H9 (cell line): ENCODE data around the gene SPATA22. TPM values are rescaled to one million over a fixed set of nuclear protein-coding genes. Genes with fewer than 3 reads are reported as not detected.

Experiments
- DNase-seq: peaks from one replicate; pipeline ENCODE4 v3.0.0-alpha.2; 2017
- H2AFZ ChIP-seq: one replicate; pipeline ENCODE4 v1.6.1; 2013; ENCODE audit warnings: mild to moderate bottlenecking, low read length, control low read depth, moderate library complexity
- H2AK5ac ChIP-seq: 2 replicates; pipeline ENCODE4 v1.6.1; 2013; ENCODE audit warnings: low read length, control low read depth, mixed read lengths; ENCODE audit not compliant: insufficient read length
- H2BK120ac ChIP-seq: one replicate; pipeline ENCODE4 v1.6.1; 2013; ENCODE audit warnings: low read depth, mild to moderate bottlenecking, low read length, control low read depth, inconsistent platforms; ENCODE audit not compliant: poor library complexity, severe bottlenecking
- H2BK12ac ChIP-seq: 2 replicates; pipeline ENCODE4 v1.6.1; 2013; ENCODE audit warnings: low read length, control low read depth, mixed read lengths, low read depth; ENCODE audit not compliant: insufficient read length
- H2BK15ac ChIP-seq: 2 replicates; pipeline ENCODE4 v1.6.1; 2013; ENCODE audit warnings: low read depth, low read length, control low read depth
- H2BK20ac ChIP-seq: one replicate; pipeline ENCODE4 v1.6.1; 2013; ENCODE audit warnings: low read depth, mild to moderate bottlenecking, low read length, control low read depth, inconsistent platforms; ENCODE audit not compliant: poor library complexity, severe bottlenecking
- H2BK5ac ChIP-seq: 2 replicates; pipeline ENCODE4 v1.6.1; 2013; ENCODE audit warnings: low read length, control low read depth, mixed read lengths; ENCODE audit not compliant: insufficient read length
- H3K14ac ChIP-seq: 2 replicates; pipeline ENCODE4 v1.6.1; 2013; ENCODE audit warnings: low read length, control low read depth; ENCODE audit not compliant: insufficient read depth
- H3K18ac ChIP-seq: 2 replicates; pipeline ENCODE4 v1.6.1; 2013; ENCODE audit warnings: low read depth, mild to moderate bottlenecking, mixed read lengths, low read length, control low read depth; ENCODE audit not compliant: insufficient read length
- H3K23ac ChIP-seq: 2 replicates; pipeline ENCODE4 v1.6.1; 2013; ENCODE audit warnings: low read length, control low read depth, mixed read lengths, low read depth; ENCODE audit not compliant: insufficient read length
- H3K23me2 ChIP-seq: 2 replicates; pipeline ENCODE4 v1.6.1; 2013; ENCODE audit warnings: low read depth, mild to moderate bottlenecking, mixed read lengths, low read length, control low read depth; ENCODE audit not compliant: insufficient read length, poor library complexity, severe bottlenecking
- H3K27ac ChIP-seq: 2 replicates; pipeline ENCODE4 v1.5.1; 2013; ENCODE audit warnings: low read length, control low read depth, mixed read lengths, low read depth; ENCODE audit not compliant: insufficient read length
- H3K27me3 ChIP-seq: 2 replicates; pipeline ENCODE4 v1.6.1; 2013; ENCODE audit warnings: low read length, control low read depth, inconsistent platforms; ENCODE audit not compliant: insufficient read depth
- H3K4ac ChIP-seq: 2 replicates; pipeline ENCODE4 v1.6.1; 2013; ENCODE audit warnings: low read depth, mild to moderate bottlenecking, control low read depth, inconsistent platforms, low read length, moderate library complexity
- H3K4me1 ChIP-seq: 2 replicates; pipeline ENCODE4 v1.6.1; 2013; ENCODE audit warnings: low read length, control low read depth, inconsistent platforms; ENCODE audit not compliant: insufficient read depth
- H3K4me2 ChIP-seq: 2 replicates; pipeline ENCODE4 v1.6.1; 2013; ENCODE audit warnings: low read length, control low read depth, mixed read lengths; ENCODE audit not compliant: insufficient read length, insufficient read depth
- H3K56ac ChIP-seq: 2 replicates; pipeline ENCODE4 v1.6.1; 2013; ENCODE audit warnings: low read depth, mild to moderate bottlenecking, mixed read lengths, low read length, control low read depth; ENCODE audit not compliant: insufficient read length
- H3K79me1 ChIP-seq: 2 replicates; pipeline ENCODE4 v1.6.1; 2013; ENCODE audit warnings: low read depth, mild to moderate bottlenecking, moderate library complexity, low read length, control low read depth, inconsistent platforms; ENCODE audit not compliant: insufficient read depth, poor library complexity, severe bottlenecking
- H3K79me2 ChIP-seq: 2 replicates; pipeline ENCODE4 v1.6.1; 2013; ENCODE audit warnings: low read length, control low read depth, inconsistent platforms; ENCODE audit not compliant: insufficient read depth
- H3K9ac ChIP-seq: 2 replicates; pipeline ENCODE4 v1.6.1; 2013; ENCODE audit warnings: low read length, control low read depth, mixed read lengths; ENCODE audit not compliant: insufficient read length; ENCODE audit errors: extremely low read depth
- H3K9me3 ChIP-seq: one replicate; pipeline ENCODE4 v1.6.1; 2013; ENCODE audit warnings: low read depth, low read length, inconsistent platforms; ENCODE audit not compliant: control insufficient read depth
- H3T11ph ChIP-seq: one replicate; pipeline ENCODE4 v1.6.1; 2013; ENCODE audit warnings: mild to moderate bottlenecking, low read length, control low read depth, inconsistent platforms
- H4K20me1 ChIP-seq: one replicate; pipeline ENCODE4 v1.6.1; 2013; ENCODE audit not compliant: control insufficient read depth, insufficient read length, insufficient read depth
- H4K5ac ChIP-seq: 2 replicates; pipeline ENCODE4 v1.6.1; 2013; ENCODE audit warnings: low read depth, mild to moderate bottlenecking, mixed read lengths, low read length, control low read depth; ENCODE audit not compliant: insufficient read length
- H4K8ac ChIP-seq: replicated peaks from 2 replicates; pipeline ENCODE4 v1.6.1; 2013; ENCODE audit warnings: low read length, control low read depth, mixed read lengths, low read depth; ENCODE audit not compliant: insufficient read length
- H4K91ac ChIP-seq: 2 replicates; pipeline ENCODE4 v1.6.1; 2013; ENCODE audit warnings: low read depth, mild to moderate bottlenecking, moderate library complexity, mixed read lengths, low read length, control low read depth; ENCODE audit not compliant: insufficient read length
- H3K27ac Mint-ChIP-seq, 3 experiments: 2 replicates in 2 of 3; 3 replicates in 1 of 3; pipeline ENCODE4 v1.8.0; 2020 to 2021; ENCODE audit warnings: mixed read lengths in 3 of 3, mild to moderate bottlenecking in 1 of 3, moderate library complexity in 1 of 3
- H3K27me3 Mint-ChIP-seq: 2 replicates; pipeline ENCODE4 v1.8.0; 2021; ENCODE audit warnings: low read depth, mild to moderate bottlenecking, moderate library complexity, mixed read lengths
- H3K36me3 Mint-ChIP-seq, 3 experiments: 2 replicates in 2 of 3; 3 replicates in 1 of 3; pipeline ENCODE4 v1.8.0; 2020 to 2021; ENCODE audit warnings: low read depth in 3 of 3, mixed read lengths in 3 of 3; ENCODE audit not compliant: insufficient read depth in 1 of 3
- H3K4me1 Mint-ChIP-seq, 2 experiments: 2 replicates each; pipeline ENCODE4 v1.8.0; 2020; ENCODE audit warnings: mixed read lengths in 2 of 2
- H3K4me3 Mint-ChIP-seq, 2 experiments: 2 replicates in 1 of 2; 3 replicates in 1 of 2; pipeline ENCODE4 v1.8.0; 2020 to 2021; ENCODE audit warnings: mild to moderate bottlenecking in 2 of 2, mixed read lengths in 2 of 2, moderate library complexity in 1 of 2
- H3K9me3 Mint-ChIP-seq, 2 experiments: 2 replicates in 1 of 2; 3 replicates in 1 of 2; pipeline ENCODE4 v1.8.0; 2020; ENCODE audit warnings: mild to moderate bottlenecking in 2 of 2, mixed read lengths in 2 of 2, moderate library complexity in 1 of 2
- WGBS: extraction: QIAGEN DNeasy Blood & Tissue Kit; methylation state at CpG from one replicate; pipeline ENCODE4 v1.1.7; 2013; ENCODE audit warnings: missing lambda C conversion rate, low lambda C conversion rate, mixed read lengths; ENCODE audit not compliant: insufficient read length; ENCODE audit errors: extremely low coverage; 5-methylcytosine and 5-hydroxymethylcytosine counted together
- total RNA-seq: library from RNA; stranded (reverse); gene quantifications from 2 replicates; pipeline ENCODE4 v1.2.1, GENCODE V29; 2021
- TF ChIP-seq, protein P1 (sequence below): fragments of 200-600 bp; sonication (generic); conservative IDR thresholded peaks from 3 replicates; pipeline ENCODE4 v1.8.0; 2021; ENCODE audit warnings: antibody characterized with exemption, mild to moderate bottlenecking

The SPATA22 gene
- total RNA-seq, 1 experiment from 2014 or later: not detected

DNA sequence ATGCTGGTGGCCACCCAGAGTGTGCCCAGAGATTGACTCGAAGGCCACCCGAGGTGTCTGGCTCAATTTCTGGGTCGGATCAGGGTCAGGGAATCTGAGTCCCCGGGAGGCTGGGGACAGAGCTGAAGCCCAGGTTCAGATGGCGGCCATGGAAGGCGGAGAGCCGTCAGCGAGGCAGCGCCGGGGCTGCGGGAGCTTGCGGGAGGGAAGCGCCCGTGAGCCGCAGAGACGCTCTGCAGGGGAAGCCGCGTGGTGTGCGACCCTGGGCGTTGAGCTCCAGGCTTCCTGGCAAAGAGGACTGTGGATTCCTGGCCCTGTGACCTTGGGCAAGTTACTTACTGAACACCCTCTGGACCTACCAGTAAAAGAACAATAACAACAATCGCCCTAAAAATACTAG, 518 bp upstream of the SPATA22 start:
- no peak overlapping the region for H4K5ac ChIP-seq
- H3K18ac ChIP-seq: no peak overlapping the region
- H4K8ac ChIP-seq: no peak overlapping the region
- H3K79me1 ChIP-seq: no peaks in the 10 kb centered on the region
- no peak overlapping the region for H2BK15ac ChIP-seq
- no peaks in the 10 kb centered on the region for H3K27me3 ChIP-seq
- TF ChIP-seq, protein P1, sequence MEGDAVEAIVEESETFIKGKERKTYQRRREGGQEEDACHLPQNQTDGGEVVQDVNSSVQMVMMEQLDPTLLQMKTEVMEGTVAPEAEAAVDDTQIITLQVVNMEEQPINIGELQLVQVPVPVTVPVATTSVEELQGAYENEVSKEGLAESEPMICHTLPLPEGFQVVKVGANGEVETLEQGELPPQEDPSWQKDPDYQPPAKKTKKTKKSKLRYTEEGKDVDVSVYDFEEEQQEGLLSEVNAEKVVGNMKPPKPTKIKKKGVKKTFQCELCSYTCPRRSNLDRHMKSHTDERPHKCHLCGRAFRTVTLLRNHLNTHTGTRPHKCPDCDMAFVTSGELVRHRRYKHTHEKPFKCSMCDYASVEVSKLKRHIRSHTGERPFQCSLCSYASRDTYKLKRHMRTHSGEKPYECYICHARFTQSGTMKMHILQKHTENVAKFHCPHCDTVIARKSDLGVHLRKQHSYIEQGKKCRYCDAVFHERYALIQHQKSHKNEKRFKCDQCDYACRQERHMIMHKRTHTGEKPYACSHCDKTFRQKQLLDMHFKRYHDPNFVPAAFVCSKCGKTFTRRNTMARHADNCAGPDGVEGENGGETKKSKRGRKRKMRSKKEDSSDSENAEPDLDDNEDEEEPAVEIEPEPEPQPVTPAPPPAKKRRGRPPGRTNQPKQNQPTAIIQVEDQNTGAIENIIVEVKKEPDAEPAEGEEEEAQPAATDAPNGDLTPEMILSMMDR: no peak
- Mint-ChIP-seq H3K27ac (no peak overlapping the region), H3K27me3 (no peaks in the 10 kb centered on the region), H3K4me3 (no peak overlapping the region; a peak in 1 of 5 replicates), H3K4me1 (peaks cover 13 to 19% of the 10 kb centered on the region in 2 experiments), H3K9me3 (no peaks in the 10 kb centered on the region), H3K36me3 (no peaks in the 10 kb centered on the region)
- DNase-seq: peak; percentile 36
- H3K56ac ChIP-seq: no peak overlapping the region
- no peak overlapping the region for H2BK120ac ChIP-seq
- no peak overlapping the region for H3K9ac ChIP-seq
- H3K4me1 ChIP-seq: no peaks in the 10 kb centered on the region; the same call in 1 of the 2 replicates
- H3K9me3 ChIP-seq: no peaks in the 10 kb centered on the region
- no peak overlapping the region for H3K14ac ChIP-seq
- H3K23ac ChIP-seq: no peak overlapping the region
- WGBS: no CpG with 5 or more reads among the region's 21 CpGs
- no peak overlapping the region for H2BK12ac ChIP-seq
- no peak overlapping the region for H2BK20ac ChIP-seq
- H2AFZ ChIP-seq: no peak overlapping the region
- no peak overlapping the region; the same call in none of the 2 replicates for H3K4ac ChIP-seq
- no peaks in the 10 kb centered on the region for H3K79me2 ChIP-seq
- H3K4me2 ChIP-seq: no peak overlapping the region
- no peak overlapping the region for H2AK5ac ChIP-seq
- no peaks in the 10 kb centered on the region for H3K23me2 ChIP-seq
- H4K91ac ChIP-seq: no peak overlapping the region
- H2BK5ac ChIP-seq: no peak overlapping the region
- H3K27ac ChIP-seq: no peak overlapping the region
- no peaks in the 10 kb centered on the region for H4K20me1 ChIP-seq
- H3T11ph ChIP-seq: no peak overlapping the region
